Keratinocyte (primary cell): ENCODE measurements around the gene FXYD6. TPM values are rescaled to one million over a fixed set of nuclear protein-coding genes. Genes with fewer than 3 reads are reported as not detected.

Experiments
- DNase-seq: peaks from one replicate; pipeline ENCODE4 v3.0.0-alpha.2; 2011; ENCODE audit warnings: low read depth, missing footprints, low spot score
- FAIRE-seq: peaks from 2 replicates; lab custom pipeline; 2011; peaks lifted over from hg19 to GRCh38; lab: Jason Lieb, UNC
- H2AFZ ChIP-seq: 2 replicates; pipeline ENCODE4 v1.6.0; 2012; ENCODE audit warnings: low read length, control low read depth, inconsistent platforms; ENCODE audit not compliant: control insufficient read depth
- H3K27ac ChIP-seq: 2 replicates; pipeline ENCODE4 v1.5.1; 2011; ENCODE audit warnings: low read length; ENCODE audit not compliant: control insufficient read depth, insufficient read depth
- H3K27me3 ChIP-seq: 3 replicates; pipeline ENCODE4 v1.6.0; 2011; ENCODE audit warnings: low read length; ENCODE audit not compliant: control insufficient read depth, insufficient read depth; ENCODE audit errors: extremely low read depth
- H3K36me3 ChIP-seq, 2 experiments: 2 replicates in 1 of 2; 3 replicates in 1 of 2; pipeline ENCODE4 v1.5.1; 2011; ENCODE audit warnings: low read length in 2 of 2, mild to moderate bottlenecking in 1 of 2; ENCODE audit not compliant: control insufficient read depth in 2 of 2, insufficient read depth in 2 of 2; ENCODE audit errors: extremely low read depth in 1 of 2
- H3K4me1 ChIP-seq: 3 replicates; pipeline ENCODE4 v1.5.1; 2011; ENCODE audit warnings: low read length; ENCODE audit not compliant: control insufficient read depth, insufficient read depth; ENCODE audit errors: extremely low read depth
- H3K4me2 ChIP-seq: 3 replicates; pipeline ENCODE4 v1.6.0; 2011; ENCODE audit warnings: low read depth, low read length; ENCODE audit not compliant: control insufficient read depth, insufficient read depth; ENCODE audit errors: extremely low read depth
- H3K4me3 ChIP-seq, 3 experiments: fragments of 200-600 bp in 1 of 3; sonication (generic) in 1 of 3; 2 replicates in 2 of 3; 3 replicates in 1 of 3; pipeline ENCODE4 v1.5.1; 2011 to 2016; ENCODE audit warnings: low read length in 3 of 3, mild to moderate bottlenecking in 3 of 3, control low read depth in 2 of 3, inconsistent platforms in 1 of 3, low read depth in 1 of 3, mixed read lengths in 1 of 3, mixed run types in 1 of 3, moderate library complexity in 1 of 3; ENCODE audit not compliant: control insufficient read depth in 2 of 3, insufficient read depth in 2 of 3; ENCODE audit errors: extremely low read depth in 1 of 3
- H3K79me2 ChIP-seq: 2 replicates; pipeline ENCODE4 v1.6.0; 2012; ENCODE audit warnings: low read length; ENCODE audit not compliant: control insufficient read depth, insufficient read depth
- H3K9ac ChIP-seq: 3 replicates; pipeline ENCODE4 v1.6.0; 2011; ENCODE audit warnings: low read length; ENCODE audit not compliant: control insufficient read depth, insufficient read depth; ENCODE audit errors: extremely low read depth
- H3K9me1 ChIP-seq: 3 replicates; pipeline ENCODE4 v1.6.0; 2011; ENCODE audit warnings: low read length; ENCODE audit not compliant: control insufficient read depth, insufficient read depth; ENCODE audit errors: extremely low read depth
- H3K9me3 ChIP-seq: 2 replicates; pipeline ENCODE4 v1.5.1; 2012; ENCODE audit warnings: low read depth, low read length; ENCODE audit not compliant: control insufficient read depth
- H4K20me1 ChIP-seq: 3 replicates; pipeline ENCODE4 v1.6.0; 2011; ENCODE audit warnings: low read length; ENCODE audit not compliant: control insufficient read depth, insufficient read depth; ENCODE audit errors: extremely low read depth
- EZH2 ChIP-seq: IDR thresholded peaks from one replicate; pipeline ENCODE4 v1.6.1; 2012; ENCODE audit warnings: inconsistent platforms, mild to moderate bottlenecking, low read length, moderate library complexity
- dilution Hi-C: fragments of 300-500 bp; cut with MboI; formaldehyde crosslinking; loops from one replicate; pipeline ENCODE4 v1.7.0; 2020; ENCODE audit warnings: low sequenced_read_pairs; ENCODE audit not compliant: extremely low pct_ligation_motif_present
- polyA plus RNA-seq, 5 experiments: library from polyadenylated mRNA; depleted of rRNA in 3 of 5; stranded (reverse) in 3 of 5; stranded (forward) in 1 of 5; unstranded in 1 of 5; fragments of >200 nt; gene quantifications; 1 replicate in 1 of 5; 2 replicates in 3 of 5; 3 replicates in 1 of 5; pipeline versions ENCODE4 v1.2.1 to v1.2.3, GENCODE V29; 2011 to 2012; ENCODE audit warnings: missing spikeins in 2 of 5, low read depth in 1 of 5, low replicate concordance in 1 of 5
- TF ChIP-seq, protein P1 (sequence below), 3 experiments: IDR thresholded peaks in 1 of 3; conservative IDR thresholded peaks in 1 of 3; optimal IDR thresholded peaks in 1 of 3; 2 replicates in 2 of 3; 3 replicates in 1 of 3; pipeline versions ENCODE3 to v1.5.1; 2011; ENCODE audit warnings: low read length in 3 of 3, mild to moderate bottlenecking in 3 of 3, moderate library complexity in 2 of 3, control low read depth in 1 of 3, inconsistent platforms in 1 of 3; ENCODE audit not compliant: insufficient read depth in 2 of 3; ENCODE audit errors: extremely low read depth in 1 of 3

Gene FXYD6
- polyA plus RNA-seq, 1 donor (not counting 4 experiments of a cell fraction or from before 2014, with no cell fraction given) = not detected

DNA sequence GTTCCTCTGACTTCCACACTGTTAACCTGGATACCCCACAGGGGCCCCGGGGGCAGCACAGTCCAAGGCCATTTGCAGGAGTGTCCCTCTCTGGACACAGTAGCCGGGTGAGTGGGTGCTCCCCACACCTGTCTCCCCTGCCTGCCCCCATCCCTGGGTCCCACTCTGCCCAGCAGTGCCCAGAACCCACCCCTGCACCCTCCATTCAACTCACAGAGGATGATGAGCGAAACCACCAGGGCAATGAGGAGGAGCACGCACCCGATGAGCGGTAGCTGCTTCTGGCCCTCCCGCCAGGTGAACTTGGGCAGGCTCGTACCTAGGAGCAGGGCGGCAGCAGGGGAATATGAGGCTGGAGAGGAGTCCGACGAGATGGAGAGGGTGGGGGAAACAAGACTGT lies 40.5 kb upstream of the FXYD6 start:
- H3K9me1 ChIP-seq = no peaks in the 10 kb centered on the region
- dilution Hi-C loops = no loop called here
- no peak overlapping the region for H2AFZ ChIP-seq
- H3K4me1 ChIP-seq = no peaks in the 10 kb centered on the region
- peaks cover 11% of the 10 kb centered on the region for H3K27me3 ChIP-seq
- H3K27ac ChIP-seq = no peak overlapping the region
- no peak for FAIRE-seq
- TF ChIP-seq, protein P1, sequence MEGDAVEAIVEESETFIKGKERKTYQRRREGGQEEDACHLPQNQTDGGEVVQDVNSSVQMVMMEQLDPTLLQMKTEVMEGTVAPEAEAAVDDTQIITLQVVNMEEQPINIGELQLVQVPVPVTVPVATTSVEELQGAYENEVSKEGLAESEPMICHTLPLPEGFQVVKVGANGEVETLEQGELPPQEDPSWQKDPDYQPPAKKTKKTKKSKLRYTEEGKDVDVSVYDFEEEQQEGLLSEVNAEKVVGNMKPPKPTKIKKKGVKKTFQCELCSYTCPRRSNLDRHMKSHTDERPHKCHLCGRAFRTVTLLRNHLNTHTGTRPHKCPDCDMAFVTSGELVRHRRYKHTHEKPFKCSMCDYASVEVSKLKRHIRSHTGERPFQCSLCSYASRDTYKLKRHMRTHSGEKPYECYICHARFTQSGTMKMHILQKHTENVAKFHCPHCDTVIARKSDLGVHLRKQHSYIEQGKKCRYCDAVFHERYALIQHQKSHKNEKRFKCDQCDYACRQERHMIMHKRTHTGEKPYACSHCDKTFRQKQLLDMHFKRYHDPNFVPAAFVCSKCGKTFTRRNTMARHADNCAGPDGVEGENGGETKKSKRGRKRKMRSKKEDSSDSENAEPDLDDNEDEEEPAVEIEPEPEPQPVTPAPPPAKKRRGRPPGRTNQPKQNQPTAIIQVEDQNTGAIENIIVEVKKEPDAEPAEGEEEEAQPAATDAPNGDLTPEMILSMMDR (optimal IDR thresholded peaks at IDR 0.05 in 1 of 3, IDR thresholded peaks at IDR 0.05 in 1 of 3, conservative IDR thresholded peaks at IDR 0.05 in 1 of 3; ENCODE audit: extremely low read depth in 1 of 3, insufficient read depth in 2 of 3, low read length in 3 of 3) = no peak
- TF ChIP-seq EZH2 = no peak
- no peaks in the 10 kb centered on the region for H3K36me3 ChIP-seq
- no peak overlapping the region for H3K4me3 ChIP-seq
- H4K20me1 ChIP-seq = no peaks in the 10 kb centered on the region
- no peaks in the 10 kb centered on the region for H3K79me2 ChIP-seq
- no peaks in the 10 kb centered on the region for H3K9me3 ChIP-seq
- no peak overlapping the region for H3K9ac ChIP-seq
- DNase-seq = no peak
- no peak overlapping the region for H3K4me2 ChIP-seq

DNA sequence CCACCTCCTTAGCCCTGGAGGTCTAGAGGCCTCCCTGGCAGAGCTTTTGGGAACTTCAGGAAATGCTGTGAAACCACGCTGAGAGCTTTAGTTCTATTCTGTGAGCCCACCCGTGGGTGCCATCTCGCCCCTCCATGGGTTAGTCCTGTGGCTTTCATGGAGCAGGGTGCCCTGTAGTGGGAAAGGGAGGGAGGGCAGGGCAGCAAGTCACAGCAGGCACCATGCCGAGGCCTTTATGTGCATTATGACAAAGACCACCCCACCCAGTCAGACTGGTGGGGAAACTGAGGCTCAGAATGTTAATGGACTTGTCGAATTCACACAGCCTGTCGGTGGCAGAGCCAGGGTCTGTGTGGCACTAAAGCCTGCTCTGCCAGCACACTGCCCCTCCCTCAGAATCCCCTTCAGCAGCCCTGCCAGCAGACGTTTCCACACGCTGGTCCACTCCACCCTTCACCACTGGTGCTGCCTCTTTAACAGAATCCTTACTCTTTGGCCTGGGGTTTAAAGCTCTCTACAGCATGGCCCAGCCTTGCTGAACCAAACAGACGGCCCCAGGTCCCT lies 39.3 kb upstream of the FXYD6 start:
- no peaks in the 10 kb centered on the region for H4K20me1 ChIP-seq
- FAIRE-seq (no peak), DNase-seq (no peak)
- H3K4me1 ChIP-seq = no peaks in the 10 kb centered on the region
- no peak overlapping the region for H3K4me3 ChIP-seq
- H3K4me2 ChIP-seq = no peak overlapping the region
- H3K9me3 ChIP-seq = no peaks in the 10 kb centered on the region
- H3K9ac ChIP-seq = no peak overlapping the region
- dilution Hi-C loops = no loop called here
- H3K27ac ChIP-seq = no peak overlapping the region
- no peaks in the 10 kb centered on the region for H3K79me2 ChIP-seq
- TF ChIP-seq EZH2 = no peak
- TF ChIP-seq, protein P1 (optimal IDR thresholded peaks at IDR 0.05 in 1 of 3, IDR thresholded peaks at IDR 0.05 in 1 of 3, conservative IDR thresholded peaks at IDR 0.05 in 1 of 3; ENCODE audit: extremely low read depth in 1 of 3, insufficient read depth in 2 of 3, low read length in 3 of 3) = no peak
- H2AFZ ChIP-seq = no peak overlapping the region
- H3K9me1 ChIP-seq = no peaks in the 10 kb centered on the region
- no peaks in the 10 kb centered on the region for H3K36me3 ChIP-seq
- peaks cover 14% of the 10 kb centered on the region for H3K27me3 ChIP-seq
